ENCODE results near the gene EWSR1.

Gene EWSR1

DNA sequence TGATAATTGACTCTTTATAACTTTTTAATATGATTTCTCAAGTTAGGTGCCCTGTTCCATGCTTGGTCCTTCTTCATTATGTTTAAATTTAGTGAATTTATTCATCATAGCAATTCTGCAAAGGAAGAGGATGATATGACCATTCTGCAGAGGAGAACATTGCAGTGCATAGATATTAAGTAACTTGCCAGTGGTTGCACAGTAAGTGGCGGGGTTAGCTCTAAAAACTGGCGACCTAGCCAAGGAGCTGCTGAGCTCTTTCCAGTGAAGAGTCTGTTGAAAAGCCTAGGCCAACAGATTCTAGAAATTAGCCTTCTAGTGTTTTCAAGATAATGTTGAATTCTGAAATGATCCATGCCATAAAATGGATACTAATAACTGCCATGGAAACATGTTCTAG is 4.6 kb downstream of the EWSR1 start:
- in situ Hi-C loops (cut with MboI; ENCODE audit: low pct_unique_long_range_greater_than_20kb, low sequenced_read_pairs, unreplicated experiment), result no loop called here
- TF ChIP-seq, protein P1, sequence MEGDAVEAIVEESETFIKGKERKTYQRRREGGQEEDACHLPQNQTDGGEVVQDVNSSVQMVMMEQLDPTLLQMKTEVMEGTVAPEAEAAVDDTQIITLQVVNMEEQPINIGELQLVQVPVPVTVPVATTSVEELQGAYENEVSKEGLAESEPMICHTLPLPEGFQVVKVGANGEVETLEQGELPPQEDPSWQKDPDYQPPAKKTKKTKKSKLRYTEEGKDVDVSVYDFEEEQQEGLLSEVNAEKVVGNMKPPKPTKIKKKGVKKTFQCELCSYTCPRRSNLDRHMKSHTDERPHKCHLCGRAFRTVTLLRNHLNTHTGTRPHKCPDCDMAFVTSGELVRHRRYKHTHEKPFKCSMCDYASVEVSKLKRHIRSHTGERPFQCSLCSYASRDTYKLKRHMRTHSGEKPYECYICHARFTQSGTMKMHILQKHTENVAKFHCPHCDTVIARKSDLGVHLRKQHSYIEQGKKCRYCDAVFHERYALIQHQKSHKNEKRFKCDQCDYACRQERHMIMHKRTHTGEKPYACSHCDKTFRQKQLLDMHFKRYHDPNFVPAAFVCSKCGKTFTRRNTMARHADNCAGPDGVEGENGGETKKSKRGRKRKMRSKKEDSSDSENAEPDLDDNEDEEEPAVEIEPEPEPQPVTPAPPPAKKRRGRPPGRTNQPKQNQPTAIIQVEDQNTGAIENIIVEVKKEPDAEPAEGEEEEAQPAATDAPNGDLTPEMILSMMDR (IDR thresholded peaks at IDR 0.05; ENCODE audit: extremely low read depth, insufficient read depth, missing control alignments), result no peak
- DNase-seq (ENCODE audit: low spot score), result no peak

GRCh38 chr22:29275167-29275566 is 7.1 kb downstream of the EWSR1 start:
- in situ Hi-C loops (cut with MboI; ENCODE audit: low pct_unique_long_range_greater_than_20kb, low sequenced_read_pairs, unreplicated experiment), result no loop called here
- TF ChIP-seq, protein P1 (IDR thresholded peaks at IDR 0.05; ENCODE audit: extremely low read depth, insufficient read depth, missing control alignments), result no peak

GRCh38 chr22:29275819-29276565 is 7.9 kb downstream of the EWSR1 start:
- in situ Hi-C loops (cut with MboI; ENCODE audit: low pct_unique_long_range_greater_than_20kb, low sequenced_read_pairs, unreplicated experiment), result no loop called here
- TF ChIP-seq, protein P1 (IDR thresholded peaks at IDR 0.05; ENCODE audit: extremely low read depth, insufficient read depth, missing control alignments), result no peak
- DNase-seq (ENCODE audit: low spot score), result no peak

More at GRCh38 chr22:29275167-29275566, 7.1 kb downstream of the EWSR1 start:
- no peak for DNase-seq (ENCODE audit: low spot score)

DNA sequence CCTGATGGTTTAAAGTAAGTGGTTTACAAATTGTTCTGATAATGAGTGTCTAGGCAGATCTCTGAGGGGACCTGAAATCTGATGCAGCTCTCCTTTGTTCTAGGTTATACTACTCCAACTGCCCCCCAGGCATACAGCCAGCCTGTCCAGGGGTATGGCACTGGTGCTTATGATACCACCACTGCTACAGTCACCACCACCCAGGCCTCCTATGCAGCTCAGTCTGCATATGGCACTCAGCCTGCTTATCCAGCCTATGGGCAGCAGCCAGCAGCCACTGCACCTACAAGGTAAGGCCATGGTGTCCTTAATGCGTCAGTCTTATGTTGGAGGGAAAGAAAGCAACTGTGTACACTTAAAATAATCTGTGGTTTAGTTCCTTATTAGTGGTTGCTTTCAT is 9.9 kb downstream of the EWSR1 start:
- DNase-seq (ENCODE audit: low spot score), result no peak
- TF ChIP-seq, protein P1 (IDR thresholded peaks at IDR 0.05; ENCODE audit: extremely low read depth, insufficient read depth, missing control alignments), result no peak
- in situ Hi-C loops (cut with MboI; ENCODE audit: low pct_unique_long_range_greater_than_20kb, low sequenced_read_pairs, unreplicated experiment), result no loop called here

DNA sequence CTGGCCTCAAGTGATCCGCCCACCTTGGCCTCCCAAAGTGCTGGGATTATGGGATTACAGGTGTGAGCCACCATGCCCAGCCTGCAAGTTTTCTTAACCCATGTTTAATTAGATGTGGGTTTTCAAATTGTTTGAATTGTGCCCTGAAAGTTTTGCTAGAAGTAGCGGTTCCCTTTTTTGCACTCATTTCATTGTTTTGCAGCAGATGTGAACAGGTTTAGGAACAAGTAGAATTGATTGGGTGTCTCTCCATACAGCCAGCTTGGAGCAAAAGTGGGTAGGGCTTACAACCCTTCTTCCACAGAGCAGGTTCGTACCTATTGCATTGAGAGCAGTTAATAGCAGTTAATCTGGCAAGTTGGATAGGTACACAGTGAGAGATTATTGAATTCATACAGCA is 16.1 kb downstream of the EWSR1 start:
- no peak for DNase-seq (ENCODE audit: low spot score)
- in situ Hi-C loops (cut with MboI; ENCODE audit: low pct_unique_long_range_greater_than_20kb, low sequenced_read_pairs, unreplicated experiment), result no loop called here
- TF ChIP-seq, protein P1 (IDR thresholded peaks at IDR 0.05; ENCODE audit: extremely low read depth, insufficient read depth, missing control alignments), result no peak

DNA sequence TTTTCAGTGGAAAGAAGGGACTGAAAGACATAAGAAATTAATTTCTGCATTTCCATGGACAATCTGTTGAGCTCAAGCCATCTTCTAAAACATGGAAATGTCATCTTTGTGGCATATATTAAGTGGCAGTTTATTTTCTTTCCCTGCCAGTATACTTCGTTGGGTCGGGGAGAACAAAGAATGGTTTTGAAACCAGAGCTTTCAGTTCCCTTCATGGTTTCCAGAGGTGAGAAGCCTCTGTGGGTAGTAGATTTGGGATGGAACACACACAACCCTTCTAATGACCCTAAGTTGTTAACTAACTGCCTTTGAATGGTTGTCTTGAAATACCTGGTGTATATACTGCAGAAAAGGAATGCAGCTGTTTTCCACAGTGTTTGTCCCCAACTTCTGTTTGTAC is 20.8 kb downstream of the EWSR1 start:
- in situ Hi-C loops (cut with MboI; ENCODE audit: low pct_unique_long_range_greater_than_20kb, low sequenced_read_pairs, unreplicated experiment), result no loop called here
- DNase-seq (ENCODE audit: low spot score), result no peak
- TF ChIP-seq, protein P1 (IDR thresholded peaks at IDR 0.05; ENCODE audit: extremely low read depth, insufficient read depth, missing control alignments), result no peak

Measured in GM13977 (cell line).